Fibroblast of lung (primary cell): ENCODE measurements around the gene TMTC3. TPM values are rescaled to one million over a fixed set of nuclear protein-coding genes. Genes with fewer than 3 reads are reported as not detected.
A peak's percentile ranks its signal among the peaks of the same experiment; 100 is the strongest.

Experiments
- DNase-seq, 2 donors: peaks; one replicate each; pipeline versions ENCODE4 v3.0.0 to v3.0.0-alpha.2; 2010; ENCODE audit warnings: low read depth in 2 of 2
- H2AFZ ChIP-seq: 2 replicates; pipeline ENCODE4 v1.5.1; 2012; ENCODE audit warnings: low read length, control low read depth, inconsistent platforms
- H3K27ac ChIP-seq: 2 replicates; pipeline ENCODE4 v1.5.1; 2011; ENCODE audit warnings: low read length, control low read depth; ENCODE audit not compliant: insufficient read depth
- H3K27me3 ChIP-seq: 2 replicates; pipeline ENCODE4 v1.5.1; 2011; ENCODE audit warnings: mild to moderate bottlenecking, low read length; ENCODE audit not compliant: control insufficient read depth, insufficient read depth
- H3K36me3 ChIP-seq: 2 replicates; pipeline ENCODE4 v1.5.1; 2011; ENCODE audit warnings: low read length; ENCODE audit not compliant: control insufficient read depth, insufficient read depth
- H3K4me1 ChIP-seq: 2 replicates; pipeline ENCODE4 v1.5.1; 2011; ENCODE audit warnings: low read length; ENCODE audit not compliant: control insufficient read depth, insufficient read depth; ENCODE audit errors: extremely low read depth
- H3K4me2 ChIP-seq: 2 replicates; pipeline ENCODE4 v1.5.1; 2011; ENCODE audit warnings: low read length, control low read depth; ENCODE audit not compliant: insufficient read depth; ENCODE audit errors: extremely low read depth
- H3K4me3 ChIP-seq, 4 experiments: fragments of 200-600 bp in 1 of 4; sonication (generic) in 1 of 4; replicated peaks in 1 of 4; 2 replicates each; pipeline ENCODE4 v1.5.1; 2011 to 2016; ENCODE audit warnings: low read length in 4 of 4, low read depth in 3 of 4, mild to moderate bottlenecking in 3 of 4, control low read depth in 2 of 4, inconsistent platforms in 1 of 4, mixed read lengths in 1 of 4; ENCODE audit not compliant: insufficient read depth in 1 of 4; ENCODE audit errors: control extremely low read depth in 1 of 4
- H3K79me2 ChIP-seq: 2 replicates; pipeline ENCODE4 v1.5.1; 2012; ENCODE audit warnings: mild to moderate bottlenecking, low read length, inconsistent platforms; ENCODE audit not compliant: control insufficient read depth, insufficient read depth
- H3K9ac ChIP-seq: 2 replicates; pipeline ENCODE4 v1.5.1; 2011; ENCODE audit warnings: mild to moderate bottlenecking, low read length, control low read depth; ENCODE audit not compliant: insufficient read depth
- H3K9me3 ChIP-seq: 2 replicates; pipeline ENCODE4 v1.5.1; 2012; ENCODE audit warnings: low read depth, low read length; ENCODE audit not compliant: control insufficient read depth, insufficient read depth
- H4K20me1 ChIP-seq: 2 replicates; pipeline ENCODE4 v1.5.1; 2011; ENCODE audit warnings: low read length; ENCODE audit not compliant: control insufficient read depth, insufficient read depth; ENCODE audit errors: extremely low read depth
- CTCF ChIP-seq, 2 donors: IDR thresholded peaks in 1 of 2; conservative IDR thresholded peaks in 1 of 2; 1 replicate in 1 of 2; 2 replicates in 1 of 2; pipeline ENCODE4 v1.5.1; 2011 to 2012; ENCODE audit warnings: low read length in 2 of 2, control low read depth in 1 of 2, inconsistent platforms in 1 of 2, low read depth in 1 of 2, mild to moderate bottlenecking in 1 of 2
- EZH2 ChIP-seq: IDR thresholded peaks from 2 replicates; pipeline ENCODE4 v1.5.1; 2012; ENCODE audit warnings: low read length, control low read depth, mild to moderate bottlenecking; ENCODE audit errors: missing control alignments
- polyA plus RNA-seq, 2 donors: library from polyadenylated mRNA; depleted of rRNA in 1 of 2; stranded (reverse) in 1 of 2; unstranded in 1 of 2; fragments of >200 nt; gene quantifications; 2 replicates each; pipeline ENCODE4 v1.2.1, GENCODE V29; 2011 to 2012; ENCODE audit warnings: missing spikeins in 1 of 2
- total RNA-seq: library from RNA; depleted of rRNA; stranded (reverse); fragments of >200 nt; gene quantifications from 2 replicates; pipeline ENCODE4 v1.2.1, GENCODE V29; 2014

TMTC3 gene
- total and polyA plus RNA-seq, 2 donors (not counting 1 experiment from before 2014, with no cell fraction given), result 32.5 to 59.7 TPM

GRCh38 chr12:88142610-88142991 lies 494 bp downstream of the TMTC3 start:
- Histone ChIP-seq H3K36me3 (peaks cover 5% of the 10 kb centered on the region), H3K4me3 (peak overlapping the region; percentile 88 to 96 (median 92)), H4K20me1 (no peaks in the 10 kb centered on the region), H3K4me1 (no peaks in the 10 kb centered on the region), H3K27me3 (no peaks in the 10 kb centered on the region), H3K9me3 (no peaks in the 10 kb centered on the region), H3K79me2 (peaks cover 12% of the 10 kb centered on the region), H2AFZ (peak overlapping the region; percentile 98), H3K9ac (peak overlapping the region; percentile 61), H3K27ac (peak overlapping the region; percentile 85), H3K4me2 (peak overlapping the region; percentile 82)
- DNase-seq, result no peak
- no peak for TF ChIP-seq CTCF (conservative IDR thresholded peaks at IDR 0.05 in 1 of 2, IDR thresholded peaks at IDR 0.05 in 1 of 2; ENCODE audit: low read depth in 1 of 2, low read length in 2 of 2)

- Histone ChIP-seq H4K20me1 (no peaks in the 10 kb centered on the region), H3K4me3 (no peak overlapping the region), H3K36me3 (no peaks in the 10 kb centered on the region), H2AFZ (no peak overlapping the region), H3K4me2 (no peak overlapping the region), H3K4me1 (no peaks in the 10 kb centered on the region), H3K27ac (no peak overlapping the region), H3K79me2 (peaks cover 14% of the 10 kb centered on the region), H3K9ac (no peak overlapping the region), H3K9me3 (no peaks in the 10 kb centered on the region), H3K27me3 (no peaks in the 10 kb centered on the region)
- no peak for TF ChIP-seq CTCF (conservative IDR thresholded peaks at IDR 0.05 in 1 of 2, IDR thresholded peaks at IDR 0.05 in 1 of 2; ENCODE audit: low read depth in 1 of 2, low read length in 2 of 2)
- no peak for TF ChIP-seq EZH2
- DNase-seq, result no peak
Measured at GRCh38 chr12:88144037-88144436, 1.9 kb downstream of the TMTC3 start.

GRCh38 chr12:88144546-88145468 lies 2.7 kb downstream of the TMTC3 start:
- H4K20me1 ChIP-seq, result no peaks in the 10 kb centered on the region
- no peak overlapping the region for H3K4me2 ChIP-seq
- H3K36me3 ChIP-seq, result no peaks in the 10 kb centered on the region
- TF ChIP-seq CTCF (conservative IDR thresholded peaks at IDR 0.05 in 1 of 2, IDR thresholded peaks at IDR 0.05 in 1 of 2; ENCODE audit: low read depth in 1 of 2, low read length in 2 of 2) (no peak), EZH2 (no peak)
- H3K9me3 ChIP-seq, result no peaks in the 10 kb centered on the region
- H3K4me3 ChIP-seq, result no peak overlapping the region
- no peak overlapping the region for H2AFZ ChIP-seq
- no peaks in the 10 kb centered on the region for H3K4me1 ChIP-seq
- DNase-seq, result no peak
- no peaks in the 10 kb centered on the region for H3K27me3 ChIP-seq
- no peak overlapping the region for H3K27ac ChIP-seq
- peaks cover 14% of the 10 kb centered on the region for H3K79me2 ChIP-seq
- H3K9ac ChIP-seq, result no peak overlapping the region
